CD4-positive, alpha-beta T cell treated with Interleukin-21 for 1 hour (primary cell): Measurements from ENCODE around the gene FAM234A.

ENCODE experiments used
- DNase-seq: peaks from one replicate; pipeline ENCODE4 v3.0.0-alpha.2; 2020

The FAM234A gene

GRCh38 chr16:283033-283805 is 48.6 kb downstream of the FAM234A start, which contains the start of gene PDIA2:
Gene PDIA2, plus strand, starts transcription at chr16:283164. Its CDS starts 6 bp downstream, at chr16:283170.
- DNase-seq = no peak

- DNase-seq = no peak
These were observed 49.8 kb downstream of the FAM234A start for GRCh38 chr16:284204-285120.

- no peak for DNase-seq
These were observed 50.8 kb downstream of the FAM234A start for GRCh38 chr16:285146-286055.

GRCh38 chr16:286491-287297 is 52.1 kb downstream of the FAM234A start:
- DNase-seq = no peak

- DNase-seq = no peak
These were observed 52.7 kb downstream of the FAM234A start for GRCh38 chr16:287298-287811.

GRCh38 chr16:287981-288920 is 53.6 kb downstream of the FAM234A start:
- no peak for DNase-seq

GRCh38 chr16:289395-289997 is 54.9 kb downstream of the FAM234A start:
- DNase-seq = no peak

GRCh38 chr16:290015-290680 is 55.5 kb downstream of the FAM234A start:
- no peak for DNase-seq

- DNase-seq = no peak
These were observed 56.2 kb downstream of the FAM234A start for GRCh38 chr16:290681-291405.

GRCh38 chr16:291539-291938 is 56.9 kb downstream of the FAM234A start:
- no peak for DNase-seq

GRCh38 chr16:293043-293775 is 58.6 kb downstream of the FAM234A start:
- DNase-seq = no peak

GRCh38 chr16:296276-296675 is 61.7 kb downstream of the FAM234A start:
- DNase-seq = no peak

- no peak for DNase-seq
These were observed 62.3 kb downstream of the FAM234A start for GRCh38 chr16:296806-297510.

GRCh38 chr16:297832-298231 is 63.2 kb downstream of the FAM234A start:
- no peak for DNase-seq

- no peak for DNase-seq
These were observed 66.6 kb downstream of the FAM234A start for GRCh38 chr16:301235-301634.

- DNase-seq = no peak
These were observed 67.3 kb downstream of the FAM234A start for GRCh38 chr16:301950-302349.

GRCh38 chr16:303760-304505 is 69.3 kb downstream of the FAM234A start:
- no peak for DNase-seq
